GM12875 (cell line): ENCODE results near the gene CDH8.

Source experiments
- H3K4me3 ChIP-seq: one replicate; pipeline ENCODE4 v1.5.1; 2011; ENCODE audit warnings: low read depth, low read length, control low read depth
- CTCF ChIP-seq: IDR thresholded peaks from 2 replicates; pipeline ENCODE4 v1.5.1; 2011; ENCODE audit warnings: low read depth, mild to moderate bottlenecking, control low read depth, inconsistent platforms, low read length, moderate library complexity, borderline replicate concordance; ENCODE audit not compliant: insufficient read depth

The CDH8 gene, protein sequence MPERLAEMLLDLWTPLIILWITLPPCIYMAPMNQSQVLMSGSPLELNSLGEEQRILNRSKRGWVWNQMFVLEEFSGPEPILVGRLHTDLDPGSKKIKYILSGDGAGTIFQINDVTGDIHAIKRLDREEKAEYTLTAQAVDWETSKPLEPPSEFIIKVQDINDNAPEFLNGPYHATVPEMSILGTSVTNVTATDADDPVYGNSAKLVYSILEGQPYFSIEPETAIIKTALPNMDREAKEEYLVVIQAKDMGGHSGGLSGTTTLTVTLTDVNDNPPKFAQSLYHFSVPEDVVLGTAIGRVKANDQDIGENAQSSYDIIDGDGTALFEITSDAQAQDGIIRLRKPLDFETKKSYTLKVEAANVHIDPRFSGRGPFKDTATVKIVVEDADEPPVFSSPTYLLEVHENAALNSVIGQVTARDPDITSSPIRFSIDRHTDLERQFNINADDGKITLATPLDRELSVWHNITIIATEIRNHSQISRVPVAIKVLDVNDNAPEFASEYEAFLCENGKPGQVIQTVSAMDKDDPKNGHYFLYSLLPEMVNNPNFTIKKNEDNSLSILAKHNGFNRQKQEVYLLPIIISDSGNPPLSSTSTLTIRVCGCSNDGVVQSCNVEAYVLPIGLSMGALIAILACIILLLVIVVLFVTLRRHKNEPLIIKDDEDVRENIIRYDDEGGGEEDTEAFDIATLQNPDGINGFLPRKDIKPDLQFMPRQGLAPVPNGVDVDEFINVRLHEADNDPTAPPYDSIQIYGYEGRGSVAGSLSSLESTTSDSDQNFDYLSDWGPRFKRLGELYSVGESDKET

DNA sequence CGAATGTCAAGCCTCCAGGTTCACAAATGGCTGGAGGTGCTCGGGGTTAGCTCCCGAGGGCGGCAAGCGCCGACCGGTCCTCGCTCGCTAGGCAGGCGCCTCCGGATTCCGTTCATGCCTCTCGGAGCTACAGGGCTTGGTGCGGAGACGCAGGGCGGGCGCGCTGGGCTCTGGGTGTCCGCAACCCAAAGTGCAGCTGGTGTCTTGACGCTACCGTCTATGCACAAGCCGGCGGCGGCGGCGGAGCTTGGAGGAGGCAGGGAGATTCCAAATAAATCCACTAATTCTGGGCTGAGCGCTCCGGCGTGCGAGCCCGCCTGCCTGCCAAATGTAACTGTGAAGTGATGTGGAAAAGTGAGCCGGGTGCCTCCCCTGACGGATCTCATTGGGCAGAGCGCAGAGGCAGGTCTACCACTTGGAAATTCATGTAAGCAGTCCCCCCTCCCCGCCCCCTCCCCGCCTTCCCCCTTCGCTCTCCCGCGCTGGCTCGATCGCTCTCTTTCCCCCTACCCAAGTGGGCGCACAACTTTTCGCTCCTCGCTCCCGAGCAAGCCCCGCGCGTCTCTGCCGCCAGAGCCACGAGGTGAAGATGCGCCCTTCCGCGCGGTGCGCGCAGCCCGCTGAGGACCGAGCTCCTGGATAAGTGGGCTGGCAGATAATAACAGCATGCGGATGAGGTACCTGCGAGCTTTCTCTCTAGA, at the start of gene CDH8:
Gene CDH8 (minus strand): TSS at position 338 of the 701 bp plus-strand sequence. CDS start 15,035 bp downstream, outside the sequence.
- no peak within 1 kb of the TSS for H3K4me3 ChIP-seq
- no peak for TF ChIP-seq CTCF

GRCh38 chr16:62079236-62079635, 43.0 kb upstream of the CDH8 start:
- no peak for TF ChIP-seq CTCF

GRCh38 chr16:62077998-62078397, 41.8 kb upstream of the CDH8 start:
- peak; percentile 24; the same call in 1 of the 2 replicates for TF ChIP-seq CTCF
- no peak overlapping the region for H3K4me3 ChIP-seq

More at GRCh38 chr16:62079236-62079635, 43.0 kb upstream of the CDH8 start:
- no peak overlapping the region for H3K4me3 ChIP-seq

DNA sequence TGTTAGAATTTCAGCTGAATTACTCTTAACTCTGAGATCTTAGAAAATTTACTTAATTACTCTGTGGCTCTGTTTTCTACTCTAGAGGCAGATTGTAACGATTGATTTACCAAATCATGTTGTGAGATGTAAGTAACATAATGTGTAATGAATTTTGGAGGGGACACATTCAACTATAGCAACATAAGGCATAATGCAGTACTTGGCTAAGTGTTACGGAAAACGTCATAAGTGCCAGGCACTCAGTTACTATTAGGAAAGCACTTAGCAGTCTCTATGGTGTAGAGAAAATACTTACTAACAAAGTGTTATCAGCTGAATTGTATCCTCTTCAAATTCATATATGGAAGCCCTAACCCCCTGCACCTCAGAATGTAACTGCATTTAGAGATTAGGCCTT, 40.6 kb upstream of the CDH8 start:
- TF ChIP-seq CTCF, result no peak
- H3K4me3 ChIP-seq, result no peak overlapping the region

DNA sequence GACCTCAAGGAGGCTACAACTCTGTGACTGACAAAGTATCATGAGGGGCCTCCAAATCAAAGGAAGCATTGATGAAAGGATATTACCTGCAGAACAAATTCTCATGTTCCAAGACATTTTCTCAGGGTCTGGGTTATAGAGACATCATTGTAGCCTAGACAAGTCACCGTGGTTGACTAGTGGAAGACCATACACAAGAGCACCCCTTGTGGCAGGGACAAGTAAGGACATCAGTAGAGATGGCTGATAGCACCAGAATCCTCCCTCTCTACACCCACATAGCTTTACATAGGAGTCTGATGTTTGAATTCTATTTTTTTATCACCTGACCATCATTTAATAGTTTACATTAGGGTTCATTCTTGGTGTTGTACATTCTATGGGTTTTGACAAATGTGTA, 32.5 kb upstream of the CDH8 start:
- no peak overlapping the region for H3K4me3 ChIP-seq
- TF ChIP-seq CTCF, result peak; percentile 46; the same call in 1 of the 2 replicates

DNA sequence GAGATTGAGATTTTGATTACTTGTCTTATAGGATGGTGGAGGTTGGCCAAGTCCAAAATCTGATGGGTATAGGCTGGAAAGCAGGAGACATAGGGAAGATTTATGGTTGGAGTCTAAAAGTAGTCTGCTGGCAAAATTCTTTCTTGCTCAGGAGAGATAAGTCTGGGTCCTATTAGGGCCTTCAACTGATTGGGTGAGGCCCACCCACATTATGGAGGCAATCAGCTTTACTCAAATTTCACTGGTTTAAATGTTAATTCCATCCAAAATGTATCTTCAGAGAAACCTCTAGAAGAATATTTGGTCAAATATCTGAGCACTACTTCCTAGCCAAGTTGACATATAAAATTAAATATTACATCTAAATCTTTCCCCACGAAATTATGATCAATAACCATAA, 31.7 kb upstream of the CDH8 start:
- H3K4me3 ChIP-seq, result no peak overlapping the region

More for the DNA sequence above, 31.7 kb upstream of the CDH8 start:
- no peak for TF ChIP-seq CTCF
